Eye (tissue), 1 donor: ENCODE data around the gene CSNK1A1.
A peak's percentile ranks its signal among the peaks of the same experiment; 100 is the strongest.
"Not testable (repeated sequence)": the region's sequence is repeated elsewhere in the genome, so short reads cannot be mapped to it uniquely, and the experiment has no call there.

Experiments used
- DNase-seq: peaks from one replicate; pipeline ENCODE4 v3.0.0-alpha.2; 2015

CSNK1A1 gene

DNA sequence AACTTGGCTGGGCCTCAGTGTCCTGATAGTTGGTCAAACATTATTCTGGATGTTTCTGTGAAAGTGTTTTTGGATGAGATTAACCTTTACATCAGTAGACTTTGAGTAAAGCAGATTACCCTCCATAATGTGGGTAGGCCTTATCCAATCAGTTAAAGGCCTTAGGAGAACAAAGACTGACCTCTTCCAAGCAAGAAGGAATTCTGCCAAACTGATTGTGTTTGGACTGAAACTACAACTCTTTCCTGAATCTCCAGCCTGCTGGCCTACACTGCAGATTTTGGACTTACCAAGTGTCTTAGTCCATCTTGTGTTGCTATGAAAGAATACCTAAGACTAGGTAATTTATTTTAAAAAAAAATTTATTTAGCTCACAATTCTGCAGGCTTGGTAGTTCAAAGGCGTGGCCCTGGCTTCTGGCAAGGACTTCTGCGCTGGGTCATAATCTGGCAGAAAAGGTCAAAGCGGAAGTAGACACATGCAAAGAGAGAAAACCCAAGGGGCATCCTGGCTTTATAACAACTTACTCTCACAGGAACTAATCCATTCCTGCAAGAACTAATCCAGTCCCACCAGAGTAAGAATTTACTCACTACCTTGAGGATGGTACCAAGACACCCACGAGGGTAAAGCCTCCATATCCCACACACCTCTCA lies 21.5 kb upstream of the CSNK1A1 start:
- no peak for DNase-seq

DNA sequence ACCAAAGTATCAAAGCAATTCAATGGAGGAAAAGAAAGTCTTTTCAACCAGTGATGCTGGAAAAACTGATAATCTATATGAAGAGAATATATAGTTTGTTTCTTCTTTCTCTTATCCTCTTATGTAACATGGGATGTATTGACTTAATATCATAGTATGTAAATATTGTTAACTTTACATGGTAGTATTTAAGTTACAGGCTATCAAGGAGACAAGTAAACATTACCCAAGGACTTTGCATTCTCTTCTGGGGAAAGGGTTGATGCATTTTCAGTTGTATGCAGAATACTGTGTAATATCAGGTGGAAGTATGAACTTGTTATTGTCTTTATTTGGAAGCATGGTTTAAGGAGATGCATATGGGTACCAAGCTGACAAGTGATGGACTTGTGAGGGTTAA lies 20.9 kb upstream of the CSNK1A1 start:
- DNase-seq = no peak

DNA sequence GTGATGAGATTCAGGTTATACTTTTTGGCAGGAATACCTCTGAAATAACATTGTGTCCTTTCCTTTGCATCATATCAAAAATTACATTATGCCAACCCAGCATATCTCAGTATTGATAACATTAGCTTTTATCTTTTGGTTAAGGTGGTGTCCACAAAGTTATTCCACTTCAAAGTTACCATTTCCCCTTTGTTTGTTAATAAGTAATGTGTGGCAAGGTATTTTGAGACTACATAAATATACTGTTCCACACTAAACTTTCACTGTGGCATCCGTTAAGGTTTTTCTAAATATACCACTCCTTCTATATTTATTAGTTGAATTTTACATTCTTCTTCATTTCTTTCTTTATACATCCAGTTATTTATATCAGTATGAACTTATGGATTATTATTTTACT lies 16.0 kb upstream of the CSNK1A1 start:
- DNase-seq = no peak

DNA sequence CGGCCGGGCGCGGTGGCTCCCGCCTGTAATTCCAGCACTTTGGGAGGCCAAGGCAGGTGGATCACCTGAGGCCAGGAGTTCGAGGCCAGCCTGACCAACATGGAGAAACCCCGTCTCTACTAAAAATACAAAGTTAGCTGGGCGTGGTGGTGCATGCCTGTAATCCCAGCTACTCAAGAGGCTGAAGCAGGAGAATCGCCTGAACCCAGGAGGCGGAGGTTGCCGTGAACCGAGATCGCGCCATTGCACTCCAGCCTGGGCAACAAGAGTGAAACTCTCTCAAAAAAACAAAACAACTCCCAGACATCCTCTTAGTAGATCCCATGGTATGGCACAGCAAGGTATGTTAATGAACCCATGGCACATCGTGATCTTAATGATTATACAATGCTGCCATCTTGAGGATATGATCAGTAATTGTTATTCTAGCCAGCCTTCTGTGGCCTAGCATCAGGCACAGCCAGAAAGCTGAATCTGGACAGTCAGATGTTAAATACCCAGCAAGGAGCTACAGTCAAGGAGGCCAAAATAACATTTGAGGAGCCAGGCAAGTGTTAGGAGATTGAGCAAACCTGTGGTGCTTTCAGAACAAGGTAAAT lies 13.4 kb upstream of the CSNK1A1 start:
- peak; percentile 89 for DNase-seq

DNA sequence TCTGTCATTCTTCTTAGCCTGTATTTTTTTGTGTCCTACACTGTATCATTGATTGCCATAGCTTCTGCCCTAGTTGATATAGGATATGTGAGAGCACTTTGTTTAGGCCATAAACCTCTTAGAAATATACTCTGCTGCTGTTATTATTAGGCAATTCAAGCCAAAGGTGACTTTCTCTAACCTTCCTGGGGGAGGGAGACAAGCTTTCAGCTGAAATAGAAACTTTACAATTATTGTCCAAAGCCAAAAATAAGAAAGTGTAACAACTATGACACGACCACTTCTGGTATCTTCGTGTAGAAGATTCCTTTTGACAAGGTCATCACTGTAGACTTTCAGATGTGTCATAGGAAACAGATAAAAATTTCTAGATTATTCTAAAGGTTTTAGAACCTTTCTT lies 12.2 kb upstream of the CSNK1A1 start:
- no peak for DNase-seq

DNA sequence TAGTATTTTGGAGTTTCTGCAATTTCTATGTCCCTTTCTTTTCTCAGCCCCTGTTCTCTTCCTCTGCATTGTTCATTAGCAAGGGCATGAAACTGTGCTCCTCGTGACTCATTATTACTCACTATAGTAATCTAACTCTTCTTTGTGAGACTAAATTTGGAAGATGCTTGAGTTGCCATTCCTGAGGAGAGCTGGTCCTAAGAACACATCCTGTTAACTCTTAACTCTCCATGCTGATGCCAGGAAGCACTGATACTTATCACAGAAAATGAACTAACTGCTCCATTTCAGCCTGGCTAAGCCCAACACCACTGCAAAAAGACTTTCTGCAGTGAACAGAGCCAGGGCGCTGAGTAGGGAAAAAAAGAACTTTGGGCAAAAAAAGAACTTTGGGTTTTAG lies 10.6 kb upstream of the CSNK1A1 start:
- DNase-seq = peak; percentile 38

DNA sequence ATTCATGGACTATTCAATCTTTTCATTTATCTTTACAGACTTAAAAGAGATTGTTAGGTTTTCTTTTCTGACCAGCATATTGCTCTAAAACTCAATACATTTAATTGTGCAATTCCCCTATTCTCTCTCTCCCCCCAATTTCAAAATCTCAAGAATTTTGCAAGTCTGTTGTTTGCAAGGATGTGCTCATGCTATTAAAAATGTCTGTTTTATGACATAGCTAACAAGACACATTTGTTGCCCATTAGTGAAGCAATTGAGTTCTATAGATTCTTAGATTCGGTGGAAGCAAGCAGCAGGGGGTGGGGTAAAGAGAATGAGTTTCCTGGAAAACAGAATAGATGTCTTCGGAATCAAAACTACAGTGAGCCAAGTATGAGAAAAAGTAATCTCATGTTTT lies 8.5 kb upstream of the CSNK1A1 start:
- DNase-seq = no peak

DNA sequence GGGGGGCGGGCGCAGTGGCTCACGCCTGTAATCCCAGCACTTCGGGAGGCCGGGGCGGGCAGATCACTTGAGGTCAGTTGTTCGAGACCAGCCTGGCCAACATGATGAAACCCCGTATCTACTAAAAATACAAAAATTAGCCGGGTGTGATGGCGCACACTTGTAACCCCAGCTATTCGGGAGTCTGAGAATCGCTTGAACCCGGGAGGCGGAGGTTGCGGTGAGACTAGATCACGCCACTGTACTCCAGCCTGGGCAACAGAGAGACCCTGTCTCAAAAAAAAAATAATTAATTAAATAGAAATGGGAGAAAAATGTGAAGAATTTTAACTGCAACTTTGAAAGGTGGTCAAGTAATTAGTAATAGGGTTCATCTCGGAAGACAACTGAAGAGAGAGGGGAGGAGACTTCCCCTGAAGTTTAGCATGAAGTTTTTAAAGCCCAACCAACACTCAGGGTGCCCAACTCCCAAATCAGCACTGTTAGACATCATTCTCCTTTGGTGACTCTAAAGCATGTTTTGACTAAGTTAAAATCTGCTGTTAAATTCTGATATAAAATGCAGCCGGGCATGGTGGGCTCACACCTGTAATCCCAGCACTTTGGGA lies 1.4 kb upstream of the CSNK1A1 start:
- no peak for DNase-seq

DNA sequence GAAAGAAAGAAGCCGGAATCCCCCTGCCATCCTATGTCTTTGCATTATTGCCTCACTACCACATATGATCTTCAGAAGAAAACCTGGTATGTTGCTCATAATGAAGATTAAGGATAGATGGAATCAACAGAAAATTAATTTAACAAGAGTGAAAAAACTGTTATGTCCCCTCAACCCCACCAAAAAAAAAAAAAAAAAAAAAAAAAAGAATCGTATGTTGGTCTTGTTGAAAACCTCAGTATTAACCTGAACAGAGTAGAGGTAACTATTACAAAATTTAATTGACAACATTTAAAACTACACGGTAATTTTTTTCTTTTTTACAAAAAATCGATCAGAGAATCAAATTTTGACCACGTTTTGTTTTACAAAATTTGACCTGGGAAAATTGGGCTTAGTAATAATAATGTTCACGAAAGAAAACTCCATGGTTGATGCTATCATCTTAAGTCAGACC lies 827 bp upstream of the CSNK1A1 start:
- no peak for DNase-seq

DNA sequence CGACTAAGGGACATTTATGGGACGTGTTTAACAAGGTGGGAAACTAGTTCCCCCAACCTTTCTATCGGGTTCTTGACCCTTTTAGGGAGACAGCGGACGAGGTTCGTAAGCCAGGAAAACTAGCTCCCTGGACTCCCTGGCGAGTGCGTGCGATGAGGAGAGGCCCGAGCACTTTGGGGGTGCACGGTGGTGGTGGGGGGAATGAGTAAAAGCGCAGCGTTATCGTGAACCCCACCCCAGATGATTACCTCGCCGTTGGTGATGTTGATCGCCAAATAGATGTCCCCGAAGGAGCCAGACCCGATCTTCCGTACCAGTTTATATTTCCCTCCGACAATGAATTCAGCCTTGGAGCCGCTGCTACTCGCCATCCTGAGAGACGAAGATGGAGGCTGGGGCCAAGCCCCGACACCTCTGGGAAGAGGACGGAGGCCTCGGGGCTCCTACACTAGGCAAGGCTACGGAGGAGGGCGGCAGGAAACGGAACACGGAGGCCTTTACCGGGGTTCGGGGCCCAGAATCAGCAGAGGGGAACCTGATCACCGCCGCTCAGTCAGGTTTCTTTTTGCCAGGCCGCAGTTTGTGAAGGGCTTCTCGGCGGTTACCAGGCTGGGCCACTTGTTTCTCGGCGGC lies 529 bp downstream of the CSNK1A1 start:
- peak; percentile 74 for DNase-seq

DNA sequence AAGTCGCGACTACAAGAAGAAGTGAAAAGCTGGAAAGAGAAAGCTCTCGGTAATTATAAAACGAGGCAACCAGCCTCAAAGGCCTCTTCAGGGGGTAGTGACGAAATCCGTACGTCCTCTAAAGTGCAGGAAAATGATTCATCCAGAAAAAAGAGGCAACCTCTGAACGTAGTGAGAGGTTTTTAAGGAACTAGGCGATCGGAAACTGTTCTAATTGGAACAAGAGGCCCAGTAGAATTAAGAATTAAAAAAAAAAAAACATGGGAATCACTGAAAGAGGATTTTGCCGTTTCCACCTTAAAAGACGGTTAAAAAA lies 1.0 kb downstream of the CSNK1A1 start:
- no peak for DNase-seq

DNA sequence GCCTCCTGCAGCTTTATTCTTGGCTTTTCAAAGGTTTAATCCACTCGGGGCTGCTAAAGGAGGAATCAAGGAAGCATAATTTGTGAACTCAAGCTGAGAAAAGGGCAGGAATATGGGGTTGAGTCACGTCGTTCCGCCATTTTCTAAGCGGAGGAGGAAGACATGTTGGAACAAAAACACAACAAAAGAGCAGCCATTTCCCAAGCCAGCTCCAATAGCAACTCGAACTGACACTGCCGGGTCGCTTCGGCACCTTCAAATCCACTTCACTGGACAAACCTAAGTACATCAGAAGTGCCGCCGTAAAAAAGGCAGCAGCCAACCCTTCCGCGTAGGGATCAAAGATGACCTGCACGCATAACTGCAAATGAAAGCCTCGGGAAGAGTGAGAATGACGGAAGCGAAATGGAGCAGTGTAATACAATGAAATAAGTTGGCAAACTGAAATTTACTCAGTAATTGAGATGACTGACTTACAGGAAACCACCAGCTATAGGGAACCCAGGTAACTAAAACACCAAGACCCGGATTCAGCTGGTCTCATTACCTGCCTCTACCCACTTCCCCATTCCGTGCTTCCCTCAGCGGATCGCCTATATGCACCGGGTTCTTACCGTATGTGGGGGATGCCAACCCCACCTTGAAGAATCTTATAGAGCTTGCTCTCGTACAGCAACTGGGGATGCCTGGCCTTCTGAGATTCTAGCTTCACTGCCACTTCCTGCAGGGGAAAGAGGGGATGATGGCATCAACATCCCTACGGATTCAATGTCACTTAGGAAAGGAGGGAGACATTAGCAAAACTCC lies 1.6 kb downstream of the CSNK1A1 start:
- peak; percentile 80 for DNase-seq

DNA sequence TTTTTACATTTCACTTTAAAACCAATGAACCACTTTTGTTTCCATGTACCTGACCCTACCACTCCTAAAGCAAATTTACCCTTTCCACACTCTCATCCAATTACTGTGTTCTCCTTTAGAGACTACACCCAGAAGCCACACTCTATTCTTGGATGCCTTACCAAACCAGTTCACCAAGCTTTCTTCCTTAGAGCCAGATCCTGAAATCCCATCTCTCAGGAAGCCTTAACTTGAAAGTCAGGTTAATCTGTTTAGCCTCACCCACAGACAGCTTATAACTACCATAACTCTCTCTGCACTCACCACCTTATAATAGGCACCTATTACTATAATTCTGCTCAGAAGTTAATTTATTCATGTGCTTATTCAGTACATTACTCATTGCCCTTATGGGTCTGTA lies 4.3 kb downstream of the CSNK1A1 start:
- peak; percentile 25 for DNase-seq

DNA sequence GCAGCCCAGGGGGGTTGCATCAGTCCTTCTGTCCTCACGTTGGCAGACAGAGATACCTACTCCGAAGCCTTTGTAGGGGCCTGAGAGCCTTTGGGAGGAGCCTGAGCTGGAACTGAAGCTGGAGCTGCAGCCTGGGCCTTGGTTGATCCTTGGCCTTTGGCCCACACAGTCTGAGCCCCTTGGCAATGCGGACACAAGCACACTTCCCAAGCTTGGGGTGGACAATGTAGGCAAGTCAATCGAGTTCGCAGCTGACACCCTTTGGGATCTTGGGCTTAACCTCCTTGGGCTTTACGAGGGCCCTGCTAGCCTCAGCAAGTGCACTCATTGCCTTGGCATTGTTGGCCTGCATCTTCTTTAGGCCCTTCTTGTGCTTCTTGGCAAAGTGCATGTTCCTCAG lies 5.9 kb downstream of the CSNK1A1 start:
- no peak for DNase-seq

DNA sequence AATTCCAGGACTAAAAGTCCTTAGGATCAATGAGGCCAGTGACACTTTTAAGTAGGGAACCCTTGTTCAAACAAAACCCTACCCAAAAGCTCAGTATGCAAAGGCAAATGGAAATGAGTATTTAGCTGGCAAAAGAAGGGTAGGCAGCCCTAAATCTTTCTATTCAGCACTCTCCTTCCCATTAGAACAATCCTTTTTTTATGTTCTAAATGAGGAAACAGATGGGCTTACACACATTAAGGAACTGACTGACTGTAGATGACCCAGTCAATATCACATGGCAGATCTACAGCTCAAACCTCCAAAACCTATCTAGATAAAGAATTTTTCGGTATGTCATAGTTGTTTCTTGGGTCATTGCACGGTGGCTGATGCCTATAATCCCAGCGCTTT lies 7.2 kb downstream of the CSNK1A1 start:
- no peak for DNase-seq

DNA sequence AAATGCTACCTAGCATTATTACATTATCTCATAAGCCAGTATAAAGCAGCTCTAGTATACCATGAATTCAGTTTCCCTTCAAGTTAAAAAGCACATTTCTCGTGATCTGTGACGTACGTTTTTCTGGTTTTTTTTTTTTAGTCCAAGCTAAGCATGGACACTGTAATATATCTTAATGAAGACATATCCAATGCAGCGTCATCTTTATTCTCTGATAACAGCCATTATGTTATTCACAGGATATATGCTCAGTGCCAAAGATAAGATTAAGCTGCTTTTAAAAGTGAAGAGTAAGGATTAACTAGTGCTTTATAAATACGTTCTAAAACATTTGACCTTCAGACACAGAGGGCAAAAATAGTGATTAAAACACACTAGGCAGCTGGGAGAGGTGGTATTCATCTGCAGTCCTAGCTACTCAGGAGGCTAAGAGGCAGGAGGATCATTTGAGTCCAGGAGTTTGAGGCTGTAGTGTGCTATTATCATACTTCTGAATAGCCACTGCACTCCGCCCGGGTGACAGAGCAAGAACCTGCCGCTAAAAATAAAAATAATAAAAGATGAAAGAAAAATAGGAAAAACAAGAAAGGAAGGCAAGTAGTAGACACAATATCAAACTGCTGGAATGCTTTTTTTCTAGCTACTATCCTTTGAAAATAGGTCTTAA lies 7.7 kb downstream of the CSNK1A1 start:
- no peak for DNase-seq

DNA sequence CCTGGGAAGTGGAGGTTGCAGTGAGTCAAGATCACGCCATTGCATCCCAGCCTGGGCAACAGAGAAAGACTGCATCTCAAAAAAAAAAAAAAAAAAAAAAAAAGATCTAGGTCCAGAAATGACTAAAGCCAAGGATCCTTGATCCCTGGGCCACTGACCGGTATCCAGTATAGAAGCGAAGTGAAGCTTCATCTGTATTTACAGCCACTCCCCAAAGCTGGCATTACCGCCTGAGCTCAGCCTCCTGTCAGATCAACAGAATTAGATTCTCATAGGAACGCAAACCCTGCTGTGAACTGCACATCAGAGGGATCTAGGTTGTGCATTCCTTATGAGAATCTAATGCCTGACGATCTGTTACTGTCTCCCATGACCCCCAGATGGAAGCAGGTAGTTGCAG lies 9.3 kb downstream of the CSNK1A1 start:
- DNase-seq = no peak

DNA sequence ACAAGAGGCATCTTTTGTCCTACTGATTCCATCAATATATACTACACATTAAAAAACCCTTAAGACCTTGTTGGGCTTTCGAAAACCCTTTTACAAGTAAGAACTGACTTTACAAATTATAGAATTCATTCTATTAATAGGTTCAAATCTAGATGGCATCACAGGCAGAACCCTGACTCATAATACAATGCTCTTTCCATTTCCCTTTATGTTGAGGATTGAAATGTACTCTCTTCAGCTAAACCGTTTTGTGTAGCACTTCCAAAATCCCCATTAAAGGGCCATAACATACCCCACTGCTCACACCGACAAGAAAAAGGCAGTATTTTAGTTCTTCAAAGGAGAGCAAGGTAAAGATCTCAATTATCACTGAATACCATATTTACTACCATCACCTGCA lies 11.2 kb downstream of the CSNK1A1 start:
- DNase-seq = no peak

DNA sequence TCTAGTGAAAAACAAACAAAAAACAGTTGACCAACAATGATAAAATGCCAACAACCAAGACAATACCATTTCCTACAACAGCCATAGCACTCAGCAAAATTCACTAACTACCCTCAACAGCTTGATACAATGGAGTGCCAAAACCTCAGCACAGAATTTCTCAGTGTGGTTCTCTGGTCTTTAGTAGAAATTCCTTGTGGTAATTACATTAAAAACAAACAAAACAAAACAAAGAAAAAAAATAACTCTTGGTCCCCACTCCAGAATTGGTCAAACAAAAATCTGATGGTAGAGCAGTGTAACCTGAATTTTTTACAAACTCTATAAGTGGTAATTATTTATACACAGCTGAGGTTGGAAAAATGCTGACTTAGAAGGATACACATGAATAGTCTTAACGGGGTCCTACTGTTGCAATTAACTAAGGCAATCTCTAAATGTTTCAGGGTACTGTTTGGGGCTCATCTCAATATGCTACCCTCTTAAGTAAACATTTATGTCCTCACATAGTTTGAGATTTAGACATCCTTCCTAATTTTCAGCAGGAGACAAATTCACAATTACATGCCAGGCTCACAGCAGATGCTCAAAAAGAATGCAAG lies 13.8 kb downstream of the CSNK1A1 start:
- DNase-seq = no peak

DNA sequence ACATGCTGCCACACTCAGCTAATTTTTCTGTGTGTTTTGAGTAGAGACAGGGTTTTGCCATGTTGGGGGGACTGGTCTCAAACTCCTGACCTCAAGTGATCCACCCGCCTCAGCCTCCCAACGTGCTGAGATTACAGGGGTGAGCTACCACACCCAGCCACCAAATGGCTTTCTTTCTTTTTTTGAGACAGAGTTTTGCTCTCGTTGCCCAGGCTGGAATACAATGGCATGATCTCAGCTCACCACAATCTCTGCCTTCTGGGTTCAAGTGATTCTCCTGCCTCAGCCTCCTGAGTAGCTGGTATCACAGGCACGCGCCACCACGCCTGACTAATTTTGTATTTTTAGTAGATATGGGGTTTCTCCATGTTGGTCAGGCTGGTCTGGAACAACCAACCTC lies 15.5 kb downstream of the CSNK1A1 start:
- not testable (repeated sequence) for DNase-seq

DNA sequence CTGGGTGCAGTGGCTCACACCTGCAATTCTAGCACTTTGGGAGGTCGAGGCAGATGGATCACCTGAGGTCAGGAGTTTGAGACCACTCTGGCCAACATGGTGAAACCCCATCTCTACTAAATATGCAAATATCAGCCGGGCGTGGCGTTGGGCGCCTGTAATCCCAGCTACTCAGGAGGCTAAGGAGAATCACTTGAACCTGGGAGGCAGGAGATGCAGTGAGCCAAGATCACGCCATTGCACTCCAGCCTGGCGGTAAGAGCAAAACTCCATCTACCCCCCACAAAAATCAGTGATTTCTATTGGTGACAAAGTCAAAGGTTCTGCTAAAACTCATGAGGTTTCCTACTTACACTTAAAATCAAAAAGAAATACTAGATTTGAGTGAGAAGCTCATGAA lies 18.8 kb downstream of the CSNK1A1 start:
- DNase-seq = no peak

DNA sequence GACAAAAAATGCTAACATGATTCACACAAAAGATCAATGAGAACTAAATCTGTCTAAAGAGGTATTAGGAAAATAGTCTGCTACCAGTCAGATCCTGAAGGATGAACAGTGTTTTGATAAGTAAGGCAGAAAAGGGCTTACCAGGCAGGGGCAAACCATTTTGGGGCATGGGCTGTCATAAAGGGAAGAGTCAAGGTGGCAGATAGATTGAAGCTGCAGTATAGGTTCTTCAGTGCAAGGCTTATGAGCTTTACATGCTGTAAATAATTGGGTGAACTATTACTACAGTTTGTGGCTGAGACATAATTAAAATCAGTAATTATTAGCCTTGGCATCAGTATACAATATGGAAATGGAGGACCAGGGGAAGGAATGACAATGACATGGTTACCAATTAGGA lies 21.8 kb downstream of the CSNK1A1 start:
- no peak for DNase-seq
